K562 treated with DMSO at 1 percent for 48 hours (cell line): Measurements from ENCODE around the gene CD55. TPM values are rescaled to one million over a fixed set of nuclear protein-coding genes. Genes with fewer than 3 reads are reported as not detected.

Experiments
- total RNA-seq: library from RNA; unstranded; fragments of 300-600 nt; gene quantifications from 2 replicates; pipeline ENCODE4 v1.2.3, GENCODE V29; 2022; ENCODE audit warnings: low replicate concordance; ENCODE audit errors: extremely low read depth

The CD55 gene
- not detected in 2 replicates for total RNA-seq

DNA sequence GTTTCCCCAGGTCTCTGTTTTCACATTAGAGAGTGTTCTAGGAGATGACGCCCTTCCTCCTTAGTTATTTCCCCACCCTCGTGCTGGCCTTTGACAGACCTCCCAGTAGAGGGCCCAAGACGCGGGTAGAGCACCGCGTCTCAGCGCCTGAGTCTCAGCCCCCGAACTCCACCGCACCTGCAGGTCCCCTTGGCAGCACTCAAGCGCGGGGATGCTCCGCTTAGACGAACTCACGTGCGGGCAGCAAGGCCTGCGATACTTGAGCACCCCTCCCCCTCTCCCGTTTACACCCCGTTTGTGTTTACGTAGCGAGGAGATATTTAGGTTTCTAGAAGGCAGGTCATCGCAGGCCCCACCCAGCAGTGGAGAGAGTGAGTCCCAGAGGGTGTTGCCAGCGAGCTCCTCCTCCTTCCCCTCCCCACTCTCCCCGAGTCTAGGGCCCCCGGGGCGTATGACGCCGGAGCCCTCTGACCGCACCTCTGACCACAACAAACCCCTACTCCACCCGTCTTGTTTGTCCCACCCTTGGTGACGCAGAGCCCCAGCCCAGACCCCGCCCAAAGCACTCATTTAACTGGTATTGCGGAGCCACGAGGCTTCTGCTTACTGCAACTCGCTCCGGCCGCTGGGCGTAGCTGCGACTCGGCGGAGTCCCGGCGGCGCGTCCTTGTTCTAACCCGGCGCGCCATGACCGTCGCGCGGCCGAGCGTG is at the start of gene CD55:
TSS of gene CD55 (plus strand) at position 600 of the 711 bp plus-strand sequence. CDS start at position 688, 88 bp downstream.

Other genes with a start within 250 kb of the CD55 start
- not detected in 2 replicates for gene C4BPB, start 232.8 kb upstream of the CD55 start, total RNA-seq
- gene C4BPA, start 217.4 kb upstream of the CD55 start, total RNA-seq = not detected in 2 replicates
- gene CR2, start 132.7 kb downstream of the CD55 start, total RNA-seq = not detected in 2 replicates
- not detected in 2 replicates for gene CR1, start 174.5 kb downstream of the CD55 start, total RNA-seq